C4-2B (cell line): ENCODE data around the gene OCA2.

ENCODE experiments used
- CTCF ChIP-seq: fragments of 450-650 bp; conservative IDR thresholded peaks from 2 replicates; pipeline ENCODE4 v1.5.1; 2017; ENCODE audit warnings: mild to moderate bottlenecking
- ZFX ChIP-seq: fragments of 450-650 bp; IDR thresholded peaks from 2 replicates; pipeline ENCODE4 v1.6.1; 2017

DNA sequence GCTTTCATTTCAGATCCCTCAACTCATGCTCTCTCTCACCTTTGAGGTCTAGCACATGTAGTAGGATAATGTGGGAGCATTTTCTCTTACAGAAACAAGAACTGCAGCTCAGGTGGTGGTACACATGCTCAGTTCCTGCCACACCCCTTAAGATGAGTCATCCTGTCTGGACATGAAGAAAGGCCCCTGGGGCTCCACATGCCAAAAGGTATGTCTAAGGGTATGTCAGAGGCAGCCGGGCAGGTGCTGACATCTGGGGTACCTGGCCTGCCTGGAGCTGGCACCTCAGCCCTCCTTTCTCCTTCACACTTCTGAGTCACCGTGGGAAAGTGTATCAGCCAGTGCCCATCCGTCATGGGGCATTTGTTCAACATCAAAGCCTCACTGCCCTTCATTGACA is 209.9 kb downstream of the OCA2 start:
- TF ChIP-seq CTCF (no peak), ZFX (no peak)
